HuH-7 (cell line): ENCODE data around the gene CSF3R.

Source experiments
- DNase-seq: peaks from one replicate; pipeline ENCODE4 v3.0.0; 2011; ENCODE audit warnings: low spot score

CSF3R gene

DNA sequence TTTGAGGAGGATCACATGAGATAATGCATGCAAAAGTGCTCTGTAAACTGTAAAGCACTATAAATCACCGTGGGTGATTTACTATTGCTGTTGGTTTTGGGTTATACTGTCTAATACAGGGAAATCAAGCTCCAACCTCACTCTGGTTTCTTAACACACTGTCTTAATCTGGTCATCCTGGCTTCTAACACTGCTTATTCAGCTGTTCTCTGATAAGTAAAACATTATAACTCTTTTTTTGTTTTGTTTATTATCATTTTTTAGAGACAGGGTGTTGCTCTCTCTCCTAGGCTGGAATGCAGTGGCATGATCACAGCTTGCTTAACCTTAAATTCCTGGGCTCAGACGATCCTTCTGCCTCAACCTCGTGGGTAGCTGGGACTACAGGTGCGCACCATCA is 63.1 kb downstream of the CSF3R start:
- DNase-seq: no peak

DNA sequence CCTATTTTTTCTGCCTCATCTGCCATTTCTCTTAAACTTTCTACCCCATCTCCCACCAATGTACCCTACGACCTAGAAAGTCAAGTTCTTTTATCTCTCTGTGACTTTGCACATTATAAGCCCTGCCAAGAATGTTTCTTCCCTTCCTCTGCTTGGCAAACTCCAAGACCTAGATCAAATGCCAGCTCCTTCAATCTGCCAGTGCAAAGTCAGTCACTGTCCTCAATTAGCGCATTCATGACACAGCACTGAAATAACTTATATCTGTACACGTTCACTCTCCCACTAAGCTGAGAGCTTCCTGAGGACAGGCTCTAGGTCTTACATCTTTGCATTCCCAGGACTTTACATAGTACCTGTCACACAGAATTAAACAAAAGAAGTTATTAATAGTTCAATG is 63.6 kb downstream of the CSF3R start:
- DNase-seq: no peak

DNA sequence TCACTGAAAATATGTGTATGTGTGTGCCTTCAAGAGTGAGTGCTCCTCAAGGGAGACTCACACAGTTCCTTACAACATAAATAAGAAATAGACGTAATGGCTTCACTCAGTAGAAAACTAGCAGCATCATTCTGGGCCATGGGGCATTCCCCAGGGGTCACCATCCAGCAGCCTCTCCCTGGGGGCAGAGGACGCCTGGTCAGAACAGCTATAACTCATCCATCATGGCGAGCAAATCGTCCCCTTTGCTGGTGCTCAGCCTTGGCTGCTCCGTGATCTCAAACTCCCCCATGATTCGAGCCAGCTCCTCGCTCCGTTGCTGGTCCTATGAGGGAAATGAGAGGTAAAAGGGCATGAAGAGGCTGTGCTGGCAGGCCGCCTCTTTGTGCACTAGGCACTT is 64.8 kb downstream of the CSF3R start:
- DNase-seq: no peak
